HCT116 (cell line): ENCODE results near the gene SANBR. TPM values are rescaled to one million over a fixed set of nuclear protein-coding genes. Genes with fewer than 3 reads are reported as not detected.

ENCODE experiments used
- ATAC-seq: fragments of 200-7000 bp; cut with Tn5 transposase; 2 replicates; pipeline ENCODE4 v1.9.1; 2020; ENCODE audit warnings: mild to moderate bottlenecking, moderate library complexity
- Bru-seq: library from RNA; stranded (reverse); fragments of 400-500 nt; gene quantifications from one replicate; lab custom pipeline; 2021; lab: Mats Ljungman, UMichigan
- BruChase-seq, 2 experiments: library from RNA; stranded (reverse); fragments of 400-500 nt; gene quantifications; one replicate each; lab custom pipeline; 2021; lab: Mats Ljungman, UMichigan
- BruUV-seq: library from RNA; stranded (reverse); fragments of 400-500 nt; replicated peaks from 2 replicates; lab custom pipeline; 2021; lab: Mats Ljungman, UMichigan
- CTCF ChIA-PET: fragments of 300-600 bp; sonication (Branson Sonifier 250); formaldehyde crosslinking; loops from one replicate; lab custom pipeline; 2021; ENCODE audit warnings: antibody characterized with exemption; lab: Charles Lee
- POLR2A ChIA-PET: fragments of 300-600, 350-600 bp; sonication (Branson Sonifier 250); formaldehyde crosslinking; loops from one replicate; lab custom pipeline; 2021; ENCODE audit warnings: antibody characterized with exemption; lab: Charles Lee
- RAD21 ChIA-PET, 2 experiments: fragments of 300-600 bp; sonication (Branson Sonifier 250); formaldehyde crosslinking; loops; one replicate each; lab custom pipeline; 2023; ENCODE audit warnings: low total read pairs in 2 of 2; ENCODE audit not compliant: uncharacterized antibody in 2 of 2, unreplicated experiment in 2 of 2, low non-redundant PET in 1 of 2; lab: Charles Lee
- DNase-seq: peaks from one replicate; pipeline ENCODE4 v3.0.0-alpha.2; 2010; ENCODE audit warnings: low read depth, low spot score
- H2AFZ ChIP-seq: fragments of 200-600 bp; shearing (Covaris generic), sonication (generic); 2 replicates; pipeline ENCODE4 v1.6.1; 2017; ENCODE audit warnings: low read depth, mixed run types, mixed read lengths, antibody characterized with exemption, low read length; ENCODE audit not compliant: poor library complexity, severe bottlenecking
- H3K27ac ChIP-seq: 2 replicates; pipeline ENCODE4 v1.5.1; 2012; ENCODE audit warnings: low read depth, low read length
- H3K27me3 ChIP-seq: fragments of 200-600 bp; sonication (generic); 2 replicates; pipeline ENCODE4 v1.6.1; 2016; ENCODE audit warnings: mixed run types, low read length, mixed read lengths; ENCODE audit not compliant: insufficient read depth
- H3K36me3 ChIP-seq, 2 experiments: fragments of 200-500 bp in 1 of 2; fragments of 200-600 bp in 1 of 2; sonication (Bioruptor generic) in 1 of 2; sonication (generic) in 1 of 2; 2 replicates each; pipeline versions ENCODE4 v1.5.1 to v1.6.1; 2014 to 2016; ENCODE audit warnings: low read length in 2 of 2, inconsistent platforms in 1 of 2, mixed read lengths in 1 of 2, mixed run types in 1 of 2; ENCODE audit not compliant: insufficient read depth in 2 of 2, control insufficient read depth in 1 of 2
- H3K4me1 ChIP-seq, 2 experiments: fragments of 200-600 bp in 1 of 2; sonication (generic) in 1 of 2; 2 replicates each; pipeline versions ENCODE4 v1.5.1 to v1.6.1; 2012 to 2017; ENCODE audit warnings: low read length in 2 of 2, inconsistent platforms in 1 of 2, mild to moderate bottlenecking in 1 of 2, mixed read lengths in 1 of 2, mixed run types in 1 of 2, moderate library complexity in 1 of 2; ENCODE audit not compliant: insufficient read depth in 2 of 2, control insufficient read depth in 1 of 2
- H3K4me2 ChIP-seq: fragments of 200-600 bp; sonication (generic); 2 replicates; pipeline ENCODE4 v1.6.1; 2017; ENCODE audit warnings: mixed run types, low read length, mixed read lengths
- H3K4me3 ChIP-seq, 2 experiments: fragments of 200-600 bp in 1 of 2; sonication (generic) in 1 of 2; replicated peaks in 1 of 2; 2 replicates each; pipeline ENCODE4 v1.5.1; 2011 to 2016; ENCODE audit warnings: low read length in 2 of 2, control low read depth in 1 of 2, low read depth in 1 of 2, mild to moderate bottlenecking in 1 of 2, mixed read lengths in 1 of 2, mixed run types in 1 of 2
- H3K79me2 ChIP-seq: fragments of 200-600 bp; sonication (generic); 2 replicates; pipeline ENCODE4 v1.6.1; 2017; ENCODE audit warnings: mild to moderate bottlenecking, mixed run types, low read length, moderate library complexity, mixed read lengths; ENCODE audit not compliant: insufficient read depth
- H3K9ac ChIP-seq: fragments of 200-600 bp; sonication (generic); 2 replicates; pipeline ENCODE4 v1.6.1; 2016; ENCODE audit warnings: low read length, mixed read lengths
- H3K9me2 ChIP-seq: fragments of 200-600 bp; sonication (generic), shearing (Covaris generic); 2 replicates; pipeline ENCODE4 v1.6.1; 2017; ENCODE audit warnings: mixed run types, mild to moderate bottlenecking, moderate library complexity; ENCODE audit not compliant: insufficient read depth
- H3K9me3 ChIP-seq, 2 experiments: fragments of 200-500 bp in 1 of 2; fragments of 200-600 bp in 1 of 2; sonication (Bioruptor generic) in 1 of 2; sonication (generic) in 1 of 2; 2 replicates each; pipeline ENCODE4 v1.6.1; 2014 to 2017; ENCODE audit warnings: low read length in 2 of 2, mixed read lengths in 2 of 2, inconsistent platforms in 1 of 2, low read depth in 1 of 2, mild to moderate bottlenecking in 1 of 2, mixed run types in 1 of 2, moderate library complexity in 1 of 2; ENCODE audit not compliant: control insufficient read depth in 1 of 2, insufficient read depth in 1 of 2
- H4K20me1 ChIP-seq: fragments of 200-600 bp; sonication (generic), shearing (Covaris generic); 2 replicates; pipeline ENCODE4 v1.6.1; 2017; ENCODE audit warnings: mixed run types, mild to moderate bottlenecking, moderate library complexity; ENCODE audit not compliant: insufficient read depth
- CBX3 ChIP-seq: IDR thresholded peaks from 2 replicates; pipeline ENCODE4 v1.6.1; 2012; ENCODE audit warnings: low read depth
- CEBPB ChIP-seq: IDR thresholded peaks from 2 replicates; pipeline ENCODE4 v1.6.1; 2012; ENCODE audit warnings: low read depth
- CTCF ChIP-seq, 3 experiments: fragments of 200-600 bp in 1 of 3; sonication (generic) in 1 of 3; IDR thresholded peaks in 2 of 3; conservative IDR thresholded peaks in 1 of 3; 2 replicates each; pipeline ENCODE4 v1.5.1; 2012 to 2017; ENCODE audit warnings: low read depth in 2 of 3, low read length in 2 of 3, antibody characterized with exemption in 1 of 3, borderline replicate concordance in 1 of 3, control low read depth in 1 of 3, mild to moderate bottlenecking in 1 of 3, mixed read lengths in 1 of 3, mixed run types in 1 of 3, moderate library complexity in 1 of 3; ENCODE audit not compliant: insufficient read depth in 1 of 3
- EGR1 ChIP-seq: IDR thresholded peaks from 2 replicates; pipeline ENCODE4 v1.6.1; 2012; ENCODE audit warnings: low read depth
- ELF1 ChIP-seq: IDR thresholded peaks from 2 replicates; pipeline ENCODE4 v1.6.1; 2012; ENCODE audit warnings: low read depth, borderline replicate concordance
- EZH2 ChIP-seq: fragments of 200-600 bp; sonication (generic); IDR thresholded peaks from 2 replicates; pipeline ENCODE4 v1.6.1; 2017; ENCODE audit warnings: antibody characterized with exemption, mixed run types
- EZH2phosphoT487 ChIP-seq: fragments of 200-600 bp; IDR thresholded peaks from 2 replicates; pipeline ENCODE4 v1.6.1; 2018; ENCODE audit warnings: antibody characterized with exemption, borderline replicate concordance
- FOSL1 ChIP-seq: IDR thresholded peaks from 2 replicates; pipeline ENCODE4 v1.6.1; 2012; ENCODE audit warnings: low read depth
- POLR2A ChIP-seq: IDR thresholded peaks from 2 replicates; pipeline ENCODE4 v1.7.0; 2011; ENCODE audit warnings: borderline replicate concordance; ENCODE audit not compliant: insufficient read depth, insufficient read length; ENCODE audit errors: extremely low read depth
- POLR2AphosphoS5 ChIP-seq: IDR thresholded peaks from 2 replicates; pipeline ENCODE4 v1.6.1; 2011; ENCODE audit warnings: mild to moderate bottlenecking, low read depth, low read length, moderate library complexity
- RAD21 ChIP-seq: IDR thresholded peaks from 2 replicates; pipeline ENCODE4 v1.6.1; 2012; ENCODE audit warnings: low read depth, mild to moderate bottlenecking
- SIN3A ChIP-seq: IDR thresholded peaks from 2 replicates; pipeline ENCODE4 v1.6.1; 2012; ENCODE audit warnings: low read depth
- SP1 ChIP-seq: IDR thresholded peaks from 2 replicates; pipeline ENCODE4 v1.6.1; 2012; ENCODE audit warnings: low read depth
- TCF7L2 ChIP-seq: IDR thresholded peaks from 2 replicates; pipeline ENCODE4 v1.7.0; 2011; ENCODE audit warnings: borderline replicate concordance, inconsistent platforms; ENCODE audit not compliant: insufficient read depth, insufficient read length; ENCODE audit errors: extremely low read depth
- YY1 ChIP-seq: IDR thresholded peaks from 2 replicates; pipeline ENCODE4 v1.6.1; 2011; ENCODE audit warnings: low read length, low read depth, moderate library complexity, mild to moderate bottlenecking; ENCODE audit not compliant: insufficient replicate concordance; ENCODE audit errors: extremely low read depth
- ZBTB33 ChIP-seq: IDR thresholded peaks from 2 replicates; pipeline ENCODE4 v1.6.1; 2011; ENCODE audit warnings: mild to moderate bottlenecking, low read length, moderate library complexity; ENCODE audit not compliant: insufficient replicate concordance; ENCODE audit errors: extremely low read depth
- ZFX ChIP-seq: fragments of 450-650 bp; IDR thresholded peaks from 2 replicates; pipeline ENCODE4 v1.6.1; 2017
- ZNF274 ChIP-seq: fragments of 200-500 bp; sonication (Bioruptor generic); IDR thresholded peaks from 2 replicates; pipeline ENCODE4 v1.6.1; 2014; ENCODE audit warnings: mild to moderate bottlenecking, low read depth, low read length, inconsistent platforms
- intact Hi-C: fragments of 100-400 bp; cut with micrococcal nuclease; formaldehyde crosslinking; loops from 2 replicates; pipeline ENCODE4 v1.10.0; 2022
- long read RNA-seq: library from polyadenylated mRNA; unstranded; transcript quantifications from one replicate; pipeline ENCODE4 v2.0.0, GENCODE V29; 2021; ENCODE audit not compliant: unreplicated experiment
- polyA plus RNA-seq: library from polyadenylated mRNA; unstranded; fragments of >200 nt; gene quantifications from 2 replicates; pipeline ENCODE4 v1.2.1, GENCODE V29; 2012; ENCODE audit warnings: missing spikeins
- total RNA-seq: library from RNA; stranded (reverse); gene quantifications from one replicate; pipeline ENCODE4 v1.2.1, GENCODE V29; 2021; ENCODE audit not compliant: unreplicated experiment
- TF ChIP-seq, protein P1 (sequence below): IDR thresholded peaks from 2 replicates; pipeline ENCODE4 v1.6.1; 2012
- TF ChIP-seq, protein P2 (sequence below): IDR thresholded peaks from 2 replicates; pipeline ENCODE4 v1.6.1; 2012

SANBR gene
- total RNA-seq, result 4.6 TPM
- 0.94 and 1.3 TPM in 2 replicates for polyA plus RNA-seq
- Bru-seq, nascent RNA, result percentile 53 among the genes with signal in this experiment
- BruChase-seq, experiment 1, labeled RNA remaining after a 6-hour chase, result percentile 50 among the genes with signal in this experiment
- BruChase-seq, experiment 2, labeled RNA remaining after a 2-hour chase, result percentile 60 among the genes with signal in this experiment
- long read RNA-seq, partial matches to known transcripts, result 2 of 7 reads
- long read RNA-seq, other reads (novel, unspliced or antisense), result 5 of 7 reads

GRCh38 chr2:61065714-61066709, at the start of gene SANBR:
TSS of gene SANBR (plus strand) at chr2:61065871. CDS start at chr2:61070351, 4,480 bp downstream.
- DNase-seq (peak; percentile 75), ATAC-seq (peak; percentile 96)
- Histone ChIP-seq H3K79me2 (no peaks in the 10 kb centered on the region), H3K27ac (peak within 1 kb of the TSS; percentile 72), H3K36me3 (no peaks in the 10 kb centered on the region; a peak in 1 of 4 replicates), H3K27me3 (no peaks in the 10 kb centered on the region), H4K20me1 (no peaks in the 10 kb centered on the region), H3K4me1 (peaks cover 6 to 16% of the 10 kb centered on the region in 2 experiments; a peak in 3 of 4 replicates), H3K9me3 (no peaks in the 10 kb centered on the region), H3K9ac (peak within 1 kb of the TSS; percentile 69), H3K4me3 (peak within 1 kb of the TSS; percentile 58 to 70), H2AFZ (peak within 1 kb of the TSS; percentile 87), H3K9me2 (no peaks in the 10 kb centered on the region), H3K4me2 (peak within 1 kb of the TSS; percentile 89)
- ChIA-PET RAD21 (interaction anchor here in 1 of 2 experiments (0.6 kb wide), 3 partner anchors 63 to 115 kb away, joined by 3 to 4 read pairs (median 3); no protein-coding TSS in a partner anchor), CTCF (no interaction called here), POLR2A (no interaction called here)
- no TSS peak for BruUV-seq
- intact Hi-C loops, result loop anchor here (2.0 kb wide), 1 partner anchor 111 kb away; no protein-coding TSS in a partner anchor
- TF ChIP-seq ELF1 (no peak), ZBTB33 (no peak), CEBPB (no peak), CBX3 (0 out of 2 replicates have a peak, but pooled peaks have one; percentile 19), SP1 (peak; percentile 37; the same call in 1 of the 2 replicates), SIN3A (no peak; the same call in 1 of the 2 replicates), YY1 (peak; percentile 54), CTCF (IDR thresholded peaks at IDR 0.05 in 2 of 3, conservative IDR thresholded peaks at IDR 0.05 in 1 of 3; ENCODE audit: borderline replicate concordance in 1 of 3, insufficient read depth in 1 of 3, low read depth in 2 of 3, low read length in 2 of 3) (no peak), EZH2phosphoT487 (no peak), RAD21 (no peak), POLR2A (peak; percentile 37), ZNF274 (no peak), ZFX (peak; percentile 57; the same call in 1 of the 2 replicates), FOSL1 (no peak), TCF7L2 (peak; percentile 63), EZH2 (no peak), POLR2AphosphoS5 (peak; percentile 74), EGR1 (peak; percentile 65; the same call in 1 of the 2 replicates)
- TF ChIP-seq, protein P1, sequence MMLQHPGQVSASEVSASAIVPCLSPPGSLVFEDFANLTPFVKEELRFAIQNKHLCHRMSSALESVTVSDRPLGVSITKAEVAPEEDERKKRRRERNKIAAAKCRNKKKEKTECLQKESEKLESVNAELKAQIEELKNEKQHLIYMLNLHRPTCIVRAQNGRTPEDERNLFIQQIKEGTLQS, result no peak
- TF ChIP-seq, protein P2, sequence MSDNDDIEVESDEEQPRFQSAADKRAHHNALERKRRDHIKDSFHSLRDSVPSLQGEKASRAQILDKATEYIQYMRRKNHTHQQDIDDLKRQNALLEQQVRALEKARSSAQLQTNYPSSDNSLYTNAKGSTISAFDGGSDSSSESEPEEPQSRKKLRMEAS, result peak; percentile 67
